ENCODE measurements around the gene PJA2.

PJA2 gene

GRCh38 chr5:109350537-109351270 lies 59.1 kb downstream of the PJA2 start:
- DNase-seq (ENCODE audit: low spot score) = no peak

- no peak for DNase-seq (ENCODE audit: low spot score)
Measured at GRCh38 chr5:109349388-109349787, 60.4 kb downstream of the PJA2 start.

- no peak for DNase-seq (ENCODE audit: low spot score)
Measured at GRCh38 chr5:109347252-109347888, 62.4 kb downstream of the PJA2 start.

- DNase-seq (ENCODE audit: low spot score) = no peak
Measured at GRCh38 chr5:109345699-109346098, 64.1 kb downstream of the PJA2 start.

GRCh38 chr5:109340351-109340750 lies 69.4 kb downstream of the PJA2 start:
- DNase-seq (ENCODE audit: low spot score) = no peak

- DNase-seq (ENCODE audit: low spot score) = no peak
Measured at GRCh38 chr5:109335114-109335513, 74.7 kb downstream of the PJA2 start.

GRCh38 chr5:109334056-109334455 lies 75.7 kb downstream of the PJA2 start:
- no peak for DNase-seq (ENCODE audit: low spot score)

- DNase-seq (ENCODE audit: low spot score) = peak; percentile 16
Measured at GRCh38 chr5:109329333-109330237, 80.2 kb downstream of the PJA2 start.

GRCh38 chr5:109328626-109329025 lies 81.1 kb downstream of the PJA2 start:
- no peak for DNase-seq (ENCODE audit: low spot score)

- no peak for DNase-seq (ENCODE audit: low spot score)
Measured at GRCh38 chr5:109327570-109327969, 82.2 kb downstream of the PJA2 start.

- DNase-seq (ENCODE audit: low spot score) = no peak
Measured at GRCh38 chr5:109326919-109327318, 82.9 kb downstream of the PJA2 start.

GRCh38 chr5:109325456-109325855 lies 84.3 kb downstream of the PJA2 start:
- no peak for DNase-seq (ENCODE audit: low spot score)

GRCh38 chr5:109324931-109325330 lies 84.8 kb downstream of the PJA2 start:
- DNase-seq (ENCODE audit: low spot score) = no peak

- no peak for DNase-seq (ENCODE audit: low spot score)
Measured at GRCh38 chr5:109324351-109324750, 85.4 kb downstream of the PJA2 start.

- no peak for DNase-seq (ENCODE audit: low spot score)
Measured at GRCh38 chr5:109322694-109323093, 87.1 kb downstream of the PJA2 start.

- DNase-seq (ENCODE audit: low spot score) = no peak
Measured at GRCh38 chr5:109319351-109319750, 90.4 kb downstream of the PJA2 start.

GRCh38 chr5:109318455-109319108 lies 91.2 kb downstream of the PJA2 start:
- no peak for DNase-seq (ENCODE audit: low spot score)

- no peak for DNase-seq (ENCODE audit: low spot score)
Measured at GRCh38 chr5:109316634-109317033, 93.1 kb downstream of the PJA2 start.

- DNase-seq (ENCODE audit: low spot score) = no peak
Measured at GRCh38 chr5:109315245-109315644, 94.5 kb downstream of the PJA2 start.

GRCh38 chr5:109313127-109313526 lies 96.6 kb downstream of the PJA2 start:
- no peak for DNase-seq (ENCODE audit: low spot score)

GRCh38 chr5:109312695-109313094 lies 97.1 kb downstream of the PJA2 start:
- DNase-seq (ENCODE audit: low spot score) = no peak

GRCh38 chr5:109310315-109310714 lies 99.5 kb downstream of the PJA2 start:
- DNase-seq (ENCODE audit: low spot score) = no peak
